Cardiac muscle cell (in vitro differentiated cells and primary cell): ENCODE data around the gene PTPN14. TPM values are rescaled to one million over a fixed set of nuclear protein-coding genes. Genes with fewer than 3 reads are reported as not detected.
"Not testable (repeated sequence)": the region's sequence is repeated elsewhere in the genome, so short reads cannot be mapped to it uniquely, and the experiment has no call there.

Experiments
- DNase-seq, 2 donors: peaks; one replicate each; pipeline versions ENCODE4 v3.0.0 to v3.0.0-alpha.2; 2010 to 2017; ENCODE audit warnings: low read depth in 1 of 2, low spot score in 1 of 2
- H3K27ac ChIP-seq: fragments of 200-600 bp; sonication (generic); 2 replicates; pipeline ENCODE4 v1.5.1; 2016
- H3K27me3 ChIP-seq: fragments of 200-600 bp; sonication (generic); 2 replicates; pipeline ENCODE4 v1.6.0; 2016; ENCODE audit warnings: control low read depth
- H3K36me3 ChIP-seq: fragments of 200-600 bp; sonication (generic); 2 replicates; pipeline ENCODE4 v1.5.1; 2016; ENCODE audit warnings: control low read depth
- H3K4me1 ChIP-seq: fragments of 200-600 bp; sonication (generic); 2 replicates; pipeline ENCODE4 v1.8.1; 2017; ENCODE audit warnings: low read depth, mild to moderate bottlenecking, mixed run types
- H3K4me3 ChIP-seq: fragments of 200-600 bp; sonication (generic); 2 replicates; pipeline ENCODE4 v1.5.1; 2016; ENCODE audit warnings: mild to moderate bottlenecking
- H3K9me3 ChIP-seq: fragments of 200-600 bp; sonication (generic); 2 replicates; pipeline ENCODE4 v1.5.1; 2017; ENCODE audit warnings: low read depth, mild to moderate bottlenecking, control low read depth
- polyA plus RNA-seq: library from polyadenylated mRNA; unstranded; fragments of >200 nt; fragmentation: Nextera tagmentation; extraction: Ambion mirVana; gene quantifications from 2 replicates; pipeline ENCODE4 v1.2.1, GENCODE V29; 2016
- total RNA-seq: library from RNA; depleted of rRNA; stranded (reverse); fragments of >200 nt; gene quantifications from 2 replicates; pipeline ENCODE4 v1.2.3, GENCODE V29; 2016
- TF ChIP-seq, protein P1 (sequence below): IDR thresholded peaks from 2 replicates; pipeline ENCODE4 v1.5.1; 2012; ENCODE audit warnings: low read depth, mild to moderate bottlenecking, low read length

The PTPN14 gene
- total and polyA plus RNA-seq, 2 experiments from 2014 or later = 4.6 to 5.4 TPM

GRCh38 chr1:214511639-214511998 lies 39.8 kb downstream of the PTPN14 start:
- Histone ChIP-seq H3K4me3 (no peak overlapping the region), H3K9me3 (no peaks in the 10 kb centered on the region), H3K27me3 (no peaks in the 10 kb centered on the region), H3K36me3 (no peaks in the 10 kb centered on the region), H3K27ac (no peak overlapping the region), H3K4me1 (no peaks in the 10 kb centered on the region)
- TF ChIP-seq, protein P1, sequence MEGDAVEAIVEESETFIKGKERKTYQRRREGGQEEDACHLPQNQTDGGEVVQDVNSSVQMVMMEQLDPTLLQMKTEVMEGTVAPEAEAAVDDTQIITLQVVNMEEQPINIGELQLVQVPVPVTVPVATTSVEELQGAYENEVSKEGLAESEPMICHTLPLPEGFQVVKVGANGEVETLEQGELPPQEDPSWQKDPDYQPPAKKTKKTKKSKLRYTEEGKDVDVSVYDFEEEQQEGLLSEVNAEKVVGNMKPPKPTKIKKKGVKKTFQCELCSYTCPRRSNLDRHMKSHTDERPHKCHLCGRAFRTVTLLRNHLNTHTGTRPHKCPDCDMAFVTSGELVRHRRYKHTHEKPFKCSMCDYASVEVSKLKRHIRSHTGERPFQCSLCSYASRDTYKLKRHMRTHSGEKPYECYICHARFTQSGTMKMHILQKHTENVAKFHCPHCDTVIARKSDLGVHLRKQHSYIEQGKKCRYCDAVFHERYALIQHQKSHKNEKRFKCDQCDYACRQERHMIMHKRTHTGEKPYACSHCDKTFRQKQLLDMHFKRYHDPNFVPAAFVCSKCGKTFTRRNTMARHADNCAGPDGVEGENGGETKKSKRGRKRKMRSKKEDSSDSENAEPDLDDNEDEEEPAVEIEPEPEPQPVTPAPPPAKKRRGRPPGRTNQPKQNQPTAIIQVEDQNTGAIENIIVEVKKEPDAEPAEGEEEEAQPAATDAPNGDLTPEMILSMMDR = no peak
- DNase-seq = no peak

GRCh38 chr1:214510914-214511638 lies 40.3 kb downstream of the PTPN14 start:
- Histone ChIP-seq H3K4me1 (no peaks in the 10 kb centered on the region), H3K36me3 (no peaks in the 10 kb centered on the region), H3K9me3 (no peaks in the 10 kb centered on the region), H3K27ac (no peak overlapping the region), H3K4me3 (no peak overlapping the region), H3K27me3 (no peaks in the 10 kb centered on the region)
- no peak for DNase-seq
- TF ChIP-seq, protein P1 = no peak

DNA sequence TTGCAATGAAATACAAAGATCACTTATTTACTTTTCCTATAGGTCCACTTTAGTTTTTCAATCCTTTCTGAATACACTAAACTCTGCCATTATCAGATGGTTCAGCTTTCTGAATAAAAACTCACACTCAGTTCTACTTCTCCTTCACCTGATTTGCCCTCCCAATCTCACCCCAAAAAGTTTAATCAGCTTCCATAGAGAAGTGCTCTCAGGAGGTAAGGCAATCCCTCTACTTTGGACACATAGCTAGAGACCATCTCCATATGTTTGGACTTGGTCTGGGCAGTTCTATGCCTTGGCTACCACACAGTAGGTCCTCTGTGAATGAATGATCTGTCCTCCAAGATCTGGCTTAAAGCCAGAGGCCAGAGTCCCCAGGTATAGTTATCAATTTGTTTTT lies 40.9 kb downstream of the PTPN14 start:
- TF ChIP-seq, protein P1 = no peak
- no peaks in the 10 kb centered on the region for H3K4me1 ChIP-seq
- DNase-seq = no peak
- no peak overlapping the region for H3K4me3 ChIP-seq
- no peaks in the 10 kb centered on the region for H3K9me3 ChIP-seq
- H3K27me3 ChIP-seq = no peaks in the 10 kb centered on the region
- no peak overlapping the region for H3K27ac ChIP-seq
- no peaks in the 10 kb centered on the region for H3K36me3 ChIP-seq

- DNase-seq, H3K4me1 ChIP-seq, H3K27me3 ChIP-seq, H3K36me3 ChIP-seq, H3K9me3 ChIP-seq, H3K27ac ChIP-seq, H3K4me3 ChIP-seq: not testable (repeated sequence)
Observed at GRCh38 chr1:214509622-214510021, 41.8 kb downstream of the PTPN14 start.

GRCh38 chr1:214506972-214507431 lies 44.4 kb downstream of the PTPN14 start:
- Histone ChIP-seq H3K27me3 (no peaks in the 10 kb centered on the region), H3K27ac (no peak overlapping the region), H3K4me3 (no peak overlapping the region), H3K9me3 (no peaks in the 10 kb centered on the region), H3K4me1 (no peaks in the 10 kb centered on the region), H3K36me3 (no peaks in the 10 kb centered on the region)
- TF ChIP-seq, protein P1 = no peak
- no peak for DNase-seq

DNA sequence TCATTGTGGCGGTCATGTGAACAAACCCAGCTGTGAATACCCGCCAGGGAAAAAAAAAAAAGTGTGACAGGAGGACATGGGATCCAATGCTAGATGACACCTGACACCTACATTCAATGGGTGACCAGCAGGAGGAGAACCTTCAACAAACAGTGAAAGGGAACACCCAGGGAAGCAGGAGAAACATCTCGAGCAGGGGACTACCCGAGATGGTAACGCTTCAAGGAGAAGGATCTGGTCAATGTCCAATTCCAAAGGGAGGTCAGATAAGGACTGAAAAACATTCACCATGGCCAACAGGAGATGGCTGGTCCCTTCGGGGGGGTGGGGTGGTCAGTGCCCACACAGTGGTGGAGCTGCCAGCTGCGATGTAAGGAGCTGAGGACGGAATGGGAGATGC lies 46.3 kb downstream of the PTPN14 start:
- Histone ChIP-seq H3K27me3 (no peaks in the 10 kb centered on the region), H3K9me3 (no peaks in the 10 kb centered on the region), H3K4me1 (no peaks in the 10 kb centered on the region), H3K4me3 (no peak overlapping the region), H3K27ac (no peak overlapping the region), H3K36me3 (no peaks in the 10 kb centered on the region)
- DNase-seq = no peak
- TF ChIP-seq, protein P1 = no peak
